Fibroblast of lung (primary cell): Measurements from ENCODE around the gene RSKR. TPM values are rescaled to one million over a fixed set of nuclear protein-coding genes. Genes with fewer than 3 reads are reported as not detected.

ENCODE experiments used
- DNase-seq, 2 donors: peaks; one replicate each; pipeline versions ENCODE4 v3.0.0 to v3.0.0-alpha.2; 2010; ENCODE audit warnings: low read depth in 2 of 2
- H2AFZ ChIP-seq: 2 replicates; pipeline ENCODE4 v1.5.1; 2012; ENCODE audit warnings: low read length, control low read depth, inconsistent platforms
- H3K27ac ChIP-seq: 2 replicates; pipeline ENCODE4 v1.5.1; 2011; ENCODE audit warnings: low read length, control low read depth; ENCODE audit not compliant: insufficient read depth
- H3K27me3 ChIP-seq: 2 replicates; pipeline ENCODE4 v1.5.1; 2011; ENCODE audit warnings: mild to moderate bottlenecking, low read length; ENCODE audit not compliant: control insufficient read depth, insufficient read depth
- H3K36me3 ChIP-seq: 2 replicates; pipeline ENCODE4 v1.5.1; 2011; ENCODE audit warnings: low read length; ENCODE audit not compliant: control insufficient read depth, insufficient read depth
- H3K4me1 ChIP-seq: 2 replicates; pipeline ENCODE4 v1.5.1; 2011; ENCODE audit warnings: low read length; ENCODE audit not compliant: control insufficient read depth, insufficient read depth; ENCODE audit errors: extremely low read depth
- H3K4me2 ChIP-seq: 2 replicates; pipeline ENCODE4 v1.5.1; 2011; ENCODE audit warnings: low read length, control low read depth; ENCODE audit not compliant: insufficient read depth; ENCODE audit errors: extremely low read depth
- H3K4me3 ChIP-seq, 4 experiments: fragments of 200-600 bp in 1 of 4; sonication (generic) in 1 of 4; replicated peaks in 1 of 4; 2 replicates each; pipeline ENCODE4 v1.5.1; 2011 to 2016; ENCODE audit warnings: low read length in 4 of 4, low read depth in 3 of 4, mild to moderate bottlenecking in 3 of 4, control low read depth in 2 of 4, inconsistent platforms in 1 of 4, mixed read lengths in 1 of 4; ENCODE audit not compliant: insufficient read depth in 1 of 4; ENCODE audit errors: control extremely low read depth in 1 of 4
- H3K79me2 ChIP-seq: 2 replicates; pipeline ENCODE4 v1.5.1; 2012; ENCODE audit warnings: mild to moderate bottlenecking, low read length, inconsistent platforms; ENCODE audit not compliant: control insufficient read depth, insufficient read depth
- H3K9ac ChIP-seq: 2 replicates; pipeline ENCODE4 v1.5.1; 2011; ENCODE audit warnings: mild to moderate bottlenecking, low read length, control low read depth; ENCODE audit not compliant: insufficient read depth
- H3K9me3 ChIP-seq: 2 replicates; pipeline ENCODE4 v1.5.1; 2012; ENCODE audit warnings: low read depth, low read length; ENCODE audit not compliant: control insufficient read depth, insufficient read depth
- H4K20me1 ChIP-seq: 2 replicates; pipeline ENCODE4 v1.5.1; 2011; ENCODE audit warnings: low read length; ENCODE audit not compliant: control insufficient read depth, insufficient read depth; ENCODE audit errors: extremely low read depth
- EZH2 ChIP-seq: IDR thresholded peaks from 2 replicates; pipeline ENCODE4 v1.5.1; 2012; ENCODE audit warnings: low read length, control low read depth, mild to moderate bottlenecking; ENCODE audit errors: missing control alignments
- polyA plus RNA-seq, 2 donors: library from polyadenylated mRNA; depleted of rRNA in 1 of 2; stranded (reverse) in 1 of 2; unstranded in 1 of 2; fragments of >200 nt; gene quantifications; 2 replicates each; pipeline ENCODE4 v1.2.1, GENCODE V29; 2011 to 2012; ENCODE audit warnings: missing spikeins in 1 of 2
- total RNA-seq: library from RNA; depleted of rRNA; stranded (reverse); fragments of >200 nt; gene quantifications from 2 replicates; pipeline ENCODE4 v1.2.1, GENCODE V29; 2014
- TF ChIP-seq, protein P1 (sequence below), 2 donors: IDR thresholded peaks in 1 of 2; conservative IDR thresholded peaks in 1 of 2; 1 replicate in 1 of 2; 2 replicates in 1 of 2; pipeline ENCODE4 v1.5.1; 2011 to 2012; ENCODE audit warnings: low read length in 2 of 2, control low read depth in 1 of 2, inconsistent platforms in 1 of 2, low read depth in 1 of 2, mild to moderate bottlenecking in 1 of 2

Gene RSKR
- total and polyA plus RNA-seq, 2 donors (not counting 1 experiment from before 2014, with no cell fraction given), result 1.8 to 3.8 TPM

GRCh38 chr17:28574526-28574925 is 39.5 kb downstream of the RSKR start:
- TF ChIP-seq EZH2, result no peak
- TF ChIP-seq, protein P1, sequence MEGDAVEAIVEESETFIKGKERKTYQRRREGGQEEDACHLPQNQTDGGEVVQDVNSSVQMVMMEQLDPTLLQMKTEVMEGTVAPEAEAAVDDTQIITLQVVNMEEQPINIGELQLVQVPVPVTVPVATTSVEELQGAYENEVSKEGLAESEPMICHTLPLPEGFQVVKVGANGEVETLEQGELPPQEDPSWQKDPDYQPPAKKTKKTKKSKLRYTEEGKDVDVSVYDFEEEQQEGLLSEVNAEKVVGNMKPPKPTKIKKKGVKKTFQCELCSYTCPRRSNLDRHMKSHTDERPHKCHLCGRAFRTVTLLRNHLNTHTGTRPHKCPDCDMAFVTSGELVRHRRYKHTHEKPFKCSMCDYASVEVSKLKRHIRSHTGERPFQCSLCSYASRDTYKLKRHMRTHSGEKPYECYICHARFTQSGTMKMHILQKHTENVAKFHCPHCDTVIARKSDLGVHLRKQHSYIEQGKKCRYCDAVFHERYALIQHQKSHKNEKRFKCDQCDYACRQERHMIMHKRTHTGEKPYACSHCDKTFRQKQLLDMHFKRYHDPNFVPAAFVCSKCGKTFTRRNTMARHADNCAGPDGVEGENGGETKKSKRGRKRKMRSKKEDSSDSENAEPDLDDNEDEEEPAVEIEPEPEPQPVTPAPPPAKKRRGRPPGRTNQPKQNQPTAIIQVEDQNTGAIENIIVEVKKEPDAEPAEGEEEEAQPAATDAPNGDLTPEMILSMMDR (conservative IDR thresholded peaks at IDR 0.05 in 1 of 2, IDR thresholded peaks at IDR 0.05 in 1 of 2; ENCODE audit: low read depth in 1 of 2, low read length in 2 of 2), result no peak
- Histone ChIP-seq H3K79me2 (peaks cover 10% of the 10 kb centered on the region), H3K4me2 (no peak overlapping the region), H3K4me1 (peaks cover 4% of the 10 kb centered on the region), H3K9me3 (no peaks in the 10 kb centered on the region), H3K27ac (no peak overlapping the region), H3K9ac (no peak overlapping the region), H2AFZ (no peak overlapping the region), H3K36me3 (peaks cover 9% of the 10 kb centered on the region), H4K20me1 (no peaks in the 10 kb centered on the region), H3K27me3 (no peaks in the 10 kb centered on the region), H3K4me3 (no peak overlapping the region)
- no peak for DNase-seq

- H3K27me3 ChIP-seq, result no peaks in the 10 kb centered on the region
- H3K4me1 ChIP-seq, result peaks cover 4% of the 10 kb centered on the region
- no peak for DNase-seq
- H3K4me3 ChIP-seq, result no peak overlapping the region
- H3K27ac ChIP-seq, result no peak overlapping the region
- no peaks in the 10 kb centered on the region for H4K20me1 ChIP-seq
- no peaks in the 10 kb centered on the region for H3K9me3 ChIP-seq
- H3K4me2 ChIP-seq, result no peak overlapping the region
- TF ChIP-seq, protein P1 (conservative IDR thresholded peaks at IDR 0.05 in 1 of 2, IDR thresholded peaks at IDR 0.05 in 1 of 2; ENCODE audit: low read depth in 1 of 2, low read length in 2 of 2), result no peak
- TF ChIP-seq EZH2, result no peak
- H3K79me2 ChIP-seq, result peaks cover 12% of the 10 kb centered on the region
- H3K36me3 ChIP-seq, result peaks cover 7% of the 10 kb centered on the region
- H2AFZ ChIP-seq, result no peak overlapping the region
- no peak overlapping the region for H3K9ac ChIP-seq
These were observed 40.0 kb downstream of the RSKR start for GRCh38 chr17:28573966-28574480.

- H3K79me2 ChIP-seq, result peaks cover 12% of the 10 kb centered on the region
- no peak overlapping the region for H3K27ac ChIP-seq
- no peak overlapping the region for H2AFZ ChIP-seq
- no peak overlapping the region for H3K4me2 ChIP-seq
- H3K4me3 ChIP-seq, result no peak overlapping the region
- H4K20me1 ChIP-seq, result no peaks in the 10 kb centered on the region
- no peaks in the 10 kb centered on the region for H3K9me3 ChIP-seq
- no peak overlapping the region for H3K9ac ChIP-seq
- TF ChIP-seq, protein P1 (conservative IDR thresholded peaks at IDR 0.05 in 1 of 2, IDR thresholded peaks at IDR 0.05 in 1 of 2; ENCODE audit: low read depth in 1 of 2, low read length in 2 of 2), result no peak
- no peak for TF ChIP-seq EZH2
- peaks cover 4% of the 10 kb centered on the region for H3K4me1 ChIP-seq
- no peak for DNase-seq
- H3K27me3 ChIP-seq, result no peaks in the 10 kb centered on the region
- H3K36me3 ChIP-seq, result peaks cover 6% of the 10 kb centered on the region
These were observed 40.5 kb downstream of the RSKR start for GRCh38 chr17:28573521-28573920.
